ENCODE data around the gene SNX20. TPM values are rescaled to one million over a fixed set of nuclear protein-coding genes. Genes with fewer than 3 reads are reported as not detected.

Gene SNX20
- total and polyA plus RNA-seq, 10 of the 15 experiments (the other 5 are each of a cell fraction or from before 2014, with no cell fraction given), result 4.6 to 30.8 (median 21.9) TPM

DNA sequence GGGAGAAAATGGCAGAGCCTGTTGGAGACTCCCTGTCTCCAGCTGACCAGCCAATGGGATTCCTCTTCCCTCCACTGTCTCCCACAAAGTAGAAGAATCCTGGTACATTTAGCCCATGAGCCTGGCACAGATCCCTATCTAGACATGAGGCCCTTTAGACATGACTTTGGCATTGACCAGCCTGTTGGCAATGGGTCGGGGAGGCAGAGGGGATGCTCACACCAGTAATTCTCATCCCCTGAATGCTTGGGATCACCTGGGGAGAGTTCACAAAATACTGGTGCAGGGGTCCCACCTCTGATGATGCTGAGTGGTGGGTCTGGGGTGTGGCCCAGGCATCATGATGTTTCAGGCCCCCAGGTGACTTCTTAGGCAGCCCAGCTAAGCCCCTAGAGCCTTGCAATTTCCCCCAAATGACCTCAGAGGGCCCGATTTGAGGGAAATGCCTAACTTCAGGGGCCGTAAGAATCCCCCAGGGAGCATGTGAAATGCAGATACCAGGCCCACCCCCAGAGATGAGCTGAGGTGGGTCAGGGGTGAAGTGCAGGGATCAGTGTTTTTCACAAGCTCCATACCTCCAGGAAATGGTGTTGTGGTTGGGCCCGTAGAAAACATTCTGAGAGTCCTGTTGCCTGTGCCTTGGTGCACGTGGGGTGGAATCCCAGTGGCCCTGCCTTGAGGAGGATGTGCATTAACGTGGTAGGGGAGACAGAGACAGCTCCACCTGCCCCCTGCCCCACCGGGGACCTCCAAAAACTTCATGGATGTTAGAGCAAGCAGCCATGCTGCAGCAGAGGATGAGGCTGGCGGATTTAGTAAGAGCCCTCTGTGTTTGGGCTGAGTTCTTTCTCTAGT lies 42.1 kb downstream of the SNX20 start:
- no peaks in the 10 kb centered on the region for H3K79me2 ChIP-seq (ENCODE audit: control insufficient read depth, insufficient read depth, low read length)
- no peaks in the 10 kb centered on the region for H3K36me3 ChIP-seq (ENCODE audit: control insufficient read depth in 2 of 2, insufficient read depth in 2 of 2, low read length in 1 of 2)
- H3K4me2 ChIP-seq (ENCODE audit: control insufficient read depth, insufficient read depth), result no peak overlapping the region
- no peak for FAIRE-seq
- H4K20me1 ChIP-seq (ENCODE audit: control insufficient read depth, insufficient read depth), result no peaks in the 10 kb centered on the region
- no peak overlapping the region for H2AFZ ChIP-seq (ENCODE audit: control insufficient read depth, low read depth, low read length)
- TF ChIP-seq ATF7 (IDR thresholded peaks at IDR 0.05; ENCODE audit: low read depth) (no peak), ZNF384 (IDR thresholded peaks at IDR 0.05; ENCODE audit: borderline replicate concordance, low read depth, low read length) (no peak), TCF12 (IDR thresholded peaks at IDR 0.05; ENCODE audit: low read depth, low read length) (no peak), NR2F1 (conservative IDR thresholded peaks at IDR 0.05) (no peak), IKZF2 (IDR thresholded peaks at IDR 0.05) (no peak), TBL1XR1 (IDR thresholded peaks at IDR 0.05; ENCODE audit: low read depth, low read length) (no peak), RAD51 (IDR thresholded peaks at IDR 0.05) (no peak), SIN3A (IDR thresholded peaks at IDR 0.05; ENCODE audit: low read depth, low read length) (no peak), MEF2B (IDR thresholded peaks at IDR 0.05; ENCODE audit: partially characterized antibody, poor library complexity, severe bottlenecking) (no peak), SREBF2 (IDR thresholded peaks at IDR 0.05; ENCODE audit: low read length) (no peak), CHD4 (IDR thresholded peaks at IDR 0.05) (no peak), TARDBP (IDR thresholded peaks at IDR 0.05; ENCODE audit: borderline replicate concordance) (no peak)
- TF ChIP-seq, protein P1, sequence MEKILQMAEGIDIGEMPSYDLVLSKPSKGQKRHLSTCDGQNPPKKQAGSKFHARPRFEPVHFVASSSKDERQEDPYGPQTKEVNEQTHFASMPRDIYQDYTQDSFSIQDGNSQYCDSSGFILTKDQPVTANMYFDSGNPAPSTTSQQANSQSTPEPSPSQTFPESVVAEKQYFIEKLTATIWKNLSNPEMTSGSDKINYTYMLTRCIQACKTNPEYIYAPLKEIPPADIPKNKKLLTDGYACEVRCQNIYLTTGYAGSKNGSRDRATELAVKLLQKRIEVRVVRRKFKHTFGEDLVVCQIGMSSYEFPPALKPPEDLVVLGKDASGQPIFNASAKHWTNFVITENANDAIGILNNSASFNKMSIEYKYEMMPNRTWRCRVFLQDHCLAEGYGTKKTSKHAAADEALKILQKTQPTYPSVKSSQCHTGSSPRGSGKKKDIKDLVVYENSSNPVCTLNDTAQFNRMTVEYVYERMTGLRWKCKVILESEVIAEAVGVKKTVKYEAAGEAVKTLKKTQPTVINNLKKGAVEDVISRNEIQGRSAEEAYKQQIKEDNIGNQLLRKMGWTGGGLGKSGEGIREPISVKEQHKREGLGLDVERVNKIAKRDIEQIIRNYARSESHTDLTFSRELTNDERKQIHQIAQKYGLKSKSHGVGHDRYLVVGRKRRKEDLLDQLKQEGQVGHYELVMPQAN (conservative IDR thresholded peaks at IDR 0.05), result no peak
- no peaks in the 10 kb centered on the region for H3K4me1 ChIP-seq (ENCODE audit: control insufficient read depth, insufficient read depth, low read length)
- no peaks in the 10 kb centered on the region; a peak in 3 of 4 replicates for H3K27me3 ChIP-seq (replicated peaks in 1 of 2; ENCODE audit: control insufficient read depth in 2 of 2, insufficient read depth in 2 of 2, low read length in 1 of 2)
- no peak overlapping the region for H3K4me3 ChIP-seq
- ATAC-seq, result no peak
- ChIA-PET SMC1A (ENCODE audit: uncharacterized antibody, unreplicated experiment) (interaction anchor here (1.4 kb wide), 1 partner anchor 26 kb away, joined by 3 read pairs; no protein-coding TSS in a partner anchor), POLR2A (no interaction called here), RAD21 (ENCODE audit: unreplicated experiment) (no interaction called here), CTCF (interaction anchor here (2.2 kb wide), 1 partner anchor 167 kb away, joined by 6 read pairs; no protein-coding TSS in a partner anchor)
- DNase-seq (ENCODE audit: low read depth, low spot score), result no peak
- intact Hi-C loops (cut with micrococcal nuclease; ENCODE audit: unreplicated experiment) (no loop called here), in situ Hi-C loops (cut with MboI) (no loop called here)
- H3K27ac ChIP-seq (ENCODE audit: control insufficient read depth, insufficient read depth), result no peak overlapping the region
- no peak overlapping the region for H3K9ac ChIP-seq (ENCODE audit: control insufficient read depth, insufficient read depth, low read length)
- no peaks in the 10 kb centered on the region for H3K9me3 ChIP-seq (replicated peaks; ENCODE audit: control insufficient read depth, insufficient read depth, low read length)
- no TSS peak for BruUV-seq (replicated peaks)
- 25% methylated on average over 8 of the region's 8 CpGs for WGBS (ENCODE audit: insufficient coverage, insufficient replicate concordance, low lambda C conversion rate, missing lambda C conversion rate)

Data from GM12878 (cell line).